ENCODE measurements around the gene GASK1A. TPM values are rescaled to one million over a fixed set of nuclear protein-coding genes. Genes with fewer than 3 reads are reported as not detected.

The GASK1A gene
- total RNA-seq, 2 experiments from 2014 or later: not detected

DNA sequence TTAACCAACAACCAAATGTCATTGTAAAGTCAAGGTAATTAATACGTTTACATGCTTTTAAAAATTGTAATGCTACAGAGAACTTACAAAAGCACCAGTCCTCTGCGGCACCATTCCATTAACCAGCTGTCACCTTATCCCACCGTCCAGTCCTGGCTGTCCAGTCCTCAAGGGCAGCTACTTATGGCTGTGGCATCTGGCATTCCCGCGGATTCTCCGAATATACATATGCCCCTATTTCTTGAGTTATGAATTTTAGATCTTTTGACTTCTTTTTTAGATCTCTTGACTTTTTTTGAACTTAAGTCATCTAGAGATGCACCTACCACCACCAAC, 127.2 kb downstream of the GASK1A start:
- POLR2A ChIA-PET: no interaction called here
- Histone ChIP-seq H3K27ac (ENCODE audit: low read depth, low read length, poor library complexity, severe bottlenecking) (no peak overlapping the region), H4K20me1 (ENCODE audit: insufficient read depth, low read length) (no peaks in the 10 kb centered on the region), H3K79me2 (ENCODE audit: insufficient read depth, low read depth, low read length) (no peaks in the 10 kb centered on the region), H3K4me2 (ENCODE audit: low read length) (no peak overlapping the region), H3K9me2 (ENCODE audit: insufficient read depth, low read length) (no peaks in the 10 kb centered on the region), H3K9me3 (ENCODE audit: low read length) (no peaks in the 10 kb centered on the region), H3K36me3 (ENCODE audit: insufficient read depth, low read length) (no peaks in the 10 kb centered on the region), H3K4me1 (ENCODE audit: insufficient read depth, low read length, poor library complexity, severe bottlenecking) (no peaks in the 10 kb centered on the region), H3K4me3 (ENCODE audit: low read depth, low read length, poor library complexity, severe bottlenecking) (no peak overlapping the region), H2AFZ (ENCODE audit: low read length) (no peak overlapping the region)
- BruUV-seq (replicated peaks): no TSS peak
- intact Hi-C loops (cut with micrococcal nuclease; ENCODE audit: unreplicated experiment): no loop called here
- no peak for TF ChIP-seq EZH2phosphoT487 (IDR thresholded peaks at IDR 0.05; ENCODE audit: borderline replicate concordance, low read depth, low read length)
- TF ChIP-seq, protein P1, sequence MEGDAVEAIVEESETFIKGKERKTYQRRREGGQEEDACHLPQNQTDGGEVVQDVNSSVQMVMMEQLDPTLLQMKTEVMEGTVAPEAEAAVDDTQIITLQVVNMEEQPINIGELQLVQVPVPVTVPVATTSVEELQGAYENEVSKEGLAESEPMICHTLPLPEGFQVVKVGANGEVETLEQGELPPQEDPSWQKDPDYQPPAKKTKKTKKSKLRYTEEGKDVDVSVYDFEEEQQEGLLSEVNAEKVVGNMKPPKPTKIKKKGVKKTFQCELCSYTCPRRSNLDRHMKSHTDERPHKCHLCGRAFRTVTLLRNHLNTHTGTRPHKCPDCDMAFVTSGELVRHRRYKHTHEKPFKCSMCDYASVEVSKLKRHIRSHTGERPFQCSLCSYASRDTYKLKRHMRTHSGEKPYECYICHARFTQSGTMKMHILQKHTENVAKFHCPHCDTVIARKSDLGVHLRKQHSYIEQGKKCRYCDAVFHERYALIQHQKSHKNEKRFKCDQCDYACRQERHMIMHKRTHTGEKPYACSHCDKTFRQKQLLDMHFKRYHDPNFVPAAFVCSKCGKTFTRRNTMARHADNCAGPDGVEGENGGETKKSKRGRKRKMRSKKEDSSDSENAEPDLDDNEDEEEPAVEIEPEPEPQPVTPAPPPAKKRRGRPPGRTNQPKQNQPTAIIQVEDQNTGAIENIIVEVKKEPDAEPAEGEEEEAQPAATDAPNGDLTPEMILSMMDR (conservative IDR thresholded peaks at IDR 0.05; ENCODE audit: low read length): no peak
- CTCF ChIA-PET (ENCODE audit: unreplicated experiment): no interaction called here
- no peak for DNase-seq (ENCODE audit: low spot score)

Other genes with a start within 250 kb of the GASK1A start
- gene CCDC13, start 206.1 kb upstream of the GASK1A start, total RNA-seq (2014; rRNA removed; shearing (Covaris generic)): 0.21 and 1.4 TPM in 2 replicates
- not detected in 2 replicates for gene CCDC13, start 206.1 kb upstream of the GASK1A start, total RNA-seq (2022)
- gene HIGD1A, start 174.8 kb upstream of the GASK1A start, total RNA-seq (2014; rRNA removed; shearing (Covaris generic)): 57.9 and 60.4 TPM in 2 replicates
- 75.8 and 76.1 TPM in 2 replicates for gene HIGD1A, start 174.8 kb upstream of the GASK1A start, total RNA-seq (2022)
- gene ACKR2, start 169.9 kb upstream of the GASK1A start, total RNA-seq (2014; rRNA removed; shearing (Covaris generic)): not detected in 2 replicates
- 2.0 and 2.9 TPM in 2 replicates for gene ACKR2, start 169.9 kb upstream of the GASK1A start, total RNA-seq (2022)
- gene CYP8B1, start 103.4 kb upstream of the GASK1A start, total RNA-seq (2014; rRNA removed; shearing (Covaris generic)): not detected in 2 replicates
- gene CYP8B1, start 103.4 kb upstream of the GASK1A start, total RNA-seq (2022): not detected in 2 replicates
- gene ZNF662, start 73.2 kb upstream of the GASK1A start, total RNA-seq (2014; rRNA removed; shearing (Covaris generic)): not detected in 2 replicates
- not detected in 2 replicates for gene ZNF662, start 73.2 kb upstream of the GASK1A start, total RNA-seq (2022)
- gene POMGNT2, start 126.8 kb downstream of the GASK1A start, total RNA-seq (2014; rRNA removed; shearing (Covaris generic)): not detected in 2 replicates
- gene POMGNT2, start 126.8 kb downstream of the GASK1A start, total RNA-seq (2022): not detected in 2 replicates

Data from OCI-LY7 (cell line).